Measurements from ENCODE around the gene PTOV1. TPM values are rescaled to one million over a fixed set of nuclear protein-coding genes. Genes with fewer than 3 reads are reported as not detected.

PTOV1 gene
- total and polyA plus RNA-seq, 2 of the 4 experiments (the other 2 are of a cell fraction), result 34.4 to 107 TPM

DNA sequence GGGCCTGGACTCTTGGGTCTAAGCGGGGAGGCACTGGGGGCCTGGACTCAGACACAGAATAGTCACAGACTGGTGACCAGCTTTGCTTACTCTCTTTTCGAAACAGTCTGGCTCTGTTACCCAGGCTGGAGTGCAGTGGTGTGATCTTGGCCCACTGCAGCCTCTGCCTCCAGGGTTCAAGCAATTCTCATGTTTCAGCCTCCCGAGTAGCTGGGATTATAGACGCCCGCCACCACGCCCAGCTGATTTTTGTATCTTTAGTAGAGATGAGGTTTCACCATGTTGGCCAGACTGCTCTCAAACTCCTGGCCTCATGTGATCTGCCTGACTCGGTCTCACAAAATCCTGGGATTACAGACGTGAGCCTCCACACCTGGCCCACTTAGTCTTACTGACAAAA is 21.8 kb upstream of the PTOV1 start:
- BruUV-seq (replicated peaks), result no TSS peak
- intact Hi-C loops (cut with micrococcal nuclease), result no loop called here
- Histone ChIP-seq H2BK5ac (ENCODE audit: low read depth, low read length, poor library complexity, severe bottlenecking) (no peak overlapping the region), H2AFZ (replicated peaks; ENCODE audit: low read length, poor library complexity) (no peak overlapping the region), H4K91ac (ENCODE audit: insufficient read depth, low read depth, low read length) (no peak overlapping the region), H2BK15ac (ENCODE audit: low read depth, low read length) (no peak overlapping the region), H3K4me1 (ENCODE audit: control insufficient read depth, insufficient read depth, low read length) (no peaks in the 10 kb centered on the region), H3K14ac (replicated peaks; ENCODE audit: low read depth, low read length) (no peak overlapping the region), H2AK9ac (replicated peaks; ENCODE audit: low read depth, low read length, poor library complexity) (no peak overlapping the region), H3K36me3 (ENCODE audit: control insufficient read depth, insufficient read depth, low read length) (peaks cover 56% of the 10 kb centered on the region), H3K27ac (ENCODE audit: insufficient read depth, low read length) (no peak overlapping the region), H2AK5ac (ENCODE audit: low read depth, low read length) (no peak overlapping the region), H3K23ac (ENCODE audit: low read depth, low read length) (no peak overlapping the region), H3K4me3 (ENCODE audit: insufficient read depth, low read depth, low read length) (no peak overlapping the region), H3K9me3 (ENCODE audit: control insufficient read depth, insufficient read depth, low read length) (no peaks in the 10 kb centered on the region), H3K18ac (ENCODE audit: low read depth, low read length) (no peak overlapping the region), H3K79me1 (ENCODE audit: low read depth in 1 of 2, low read length in 2 of 2) (peaks cover 3 to 45% of the 10 kb centered on the region in 2 experiments), H3K9me1 (ENCODE audit: insufficient read depth, low read length) (peaks cover 3% of the 10 kb centered on the region; the same call in 1 of the 2 replicates), H4K8ac (ENCODE audit: low read depth in 2 of 2, low read length in 2 of 2) (no peak overlapping the region), H2BK20ac (ENCODE audit: low read depth, low read length) (no peak overlapping the region), H3K4me2 (ENCODE audit: low read depth, low read length) (no peak overlapping the region), H3K4ac (ENCODE audit: low read depth, low read length) (no peak overlapping the region), H4K20me1 (ENCODE audit: insufficient read depth, low read length) (peaks cover 23% of the 10 kb centered on the region), H3K56ac (ENCODE audit: extremely low read depth, insufficient read depth, low read length) (no peak overlapping the region), H2BK120ac (ENCODE audit: low read depth, low read length) (no peak overlapping the region), H3K9ac (ENCODE audit: low read depth, low read length) (no peak overlapping the region), H4K5ac (ENCODE audit: low read depth, low read length) (no peak overlapping the region), H3K27me3 (ENCODE audit: control insufficient read depth, insufficient read depth, low read length) (no peaks in the 10 kb centered on the region)
- DNase-seq (no peak), ATAC-seq (ENCODE audit: low read depth) (no peak)
- in situ Hi-C loops (cut with MboI; ENCODE audit: low sequenced_read_pairs), result no loop called here
- TF ChIP-seq FOS (IDR thresholded peaks at IDR 0.05; ENCODE audit: low read depth, low read length), result no peak
- no peak for TF ChIP-seq USF2 (IDR thresholded peaks at IDR 0.05; ENCODE audit: low read depth, low read length)
- TF ChIP-seq ELK1 (IDR thresholded peaks at IDR 0.05; ENCODE audit: borderline replicate concordance, low read depth, low read length), result no peak
- no peak for TF ChIP-seq RFX5 (IDR thresholded peaks at IDR 0.05; ENCODE audit: low read depth, low read length)
- no peak for TF ChIP-seq SMC3 (IDR thresholded peaks at IDR 0.05; ENCODE audit: low read depth, low read length)
- TF ChIP-seq MXI1 (IDR thresholded peaks at IDR 0.05; ENCODE audit: borderline replicate concordance, low read depth, low read length), result no peak
- TF ChIP-seq MAFK (IDR thresholded peaks at IDR 0.05; ENCODE audit: low read depth, low read length), result no peak
- no peak for TF ChIP-seq BHLHE40 (IDR thresholded peaks at IDR 0.05; ENCODE audit: low read depth, low read length)
- TF ChIP-seq CEBPB (IDR thresholded peaks at IDR 0.05; ENCODE audit: low read depth, low read length), result no peak
- TF ChIP-seq RCOR1 (IDR thresholded peaks at IDR 0.05; ENCODE audit: insufficient replicate concordance, low read length), result no peak
- TF ChIP-seq POLR2A (IDR thresholded peaks at IDR 0.05; ENCODE audit: low read depth, low read length), result no peak
- no peak for TF ChIP-seq CTCF (conservative IDR thresholded peaks at IDR 0.05; ENCODE audit: low read depth, low read length)
- no peak for TF ChIP-seq NFE2L2 (IDR thresholded peaks at IDR 0.05; ENCODE audit: low read depth, low read length)
- no peak for TF ChIP-seq RAD21 (IDR thresholded peaks at IDR 0.05; ENCODE audit: low read length)
- no peak for TF ChIP-seq MAZ (IDR thresholded peaks at IDR 0.05; ENCODE audit: borderline replicate concordance, low read depth, low read length)
- no peak for TF ChIP-seq CHD1 (IDR thresholded peaks at IDR 0.05; ENCODE audit: low read depth, low read length)
- 80% methylated on average over 2 of the region's 8 CpGs; no CpG with 5 or more reads in 1 of the 2 experiments for WGBS, 2 experiments (ENCODE audit: extremely low coverage in 2 of 2, insufficient read length in 1 of 2)
- ChIA-PET POLR2A (ENCODE audit: unreplicated experiment) (no interaction called here), CTCF (no interaction called here)
- dilution Hi-C loops (cut with HindIII; ENCODE audit: low sequenced_read_pairs, unreplicated experiment), result no loop called here
